Hepatocyte (in vitro differentiated cells): ENCODE results near the gene PRKCA. TPM values are rescaled to one million over a fixed set of nuclear protein-coding genes. Genes with fewer than 3 reads are reported as not detected.

Experiments
- DNase-seq: peaks from one replicate; pipeline ENCODE4 v3.0.0-alpha.2; 2016; ENCODE audit warnings: low spot score
- H2AFZ ChIP-seq: fragments of 200-600 bp; sonication (generic); 2 replicates; pipeline ENCODE4 v1.6.0; 2016; ENCODE audit warnings: antibody characterized with exemption, mild to moderate bottlenecking
- H3K27ac ChIP-seq: fragments of 200-600 bp; sonication (generic); 2 replicates; pipeline ENCODE4 v1.5.1; 2016; ENCODE audit warnings: mild to moderate bottlenecking
- H3K27me3 ChIP-seq: fragments of 200-600 bp; sonication (generic); 2 replicates; pipeline ENCODE4 v1.6.1; 2016
- H3K36me3 ChIP-seq: fragments of 200-600 bp; sonication (generic); replicated peaks from 2 replicates; pipeline ENCODE4 v1.5.1; 2016; ENCODE audit warnings: low read depth; ENCODE audit not compliant: insufficient read depth
- H3K4me1 ChIP-seq: fragments of 200-600 bp; sonication (generic); 2 replicates; pipeline ENCODE4 v1.5.1; 2016; ENCODE audit warnings: mild to moderate bottlenecking, moderate library complexity; ENCODE audit not compliant: insufficient read depth
- H3K4me2 ChIP-seq: fragments of 200-600 bp; sonication (generic); 2 replicates; pipeline ENCODE4 v1.6.0; 2016
- H3K4me3 ChIP-seq: fragments of 200-600 bp; sonication (generic); 2 replicates; pipeline ENCODE4 v1.5.1; 2016; ENCODE audit warnings: mild to moderate bottlenecking
- H3K79me2 ChIP-seq: fragments of 200-600 bp; sonication (generic); 2 replicates; pipeline ENCODE4 v1.6.0; 2017; ENCODE audit warnings: mild to moderate bottlenecking
- H3K9me2 ChIP-seq: fragments of 200-600 bp; sonication (generic); replicated peaks from 2 replicates; pipeline ENCODE4 v1.6.0; 2017; ENCODE audit warnings: mild to moderate bottlenecking; ENCODE audit not compliant: insufficient read depth
- H3K9me3 ChIP-seq: fragments of 200-600 bp; sonication (generic); 2 replicates; pipeline ENCODE4 v1.5.1; 2016; ENCODE audit warnings: low read depth, mild to moderate bottlenecking
- H4K20me1 ChIP-seq: fragments of 200-600 bp; sonication (generic); 2 replicates; pipeline ENCODE4 v1.6.0; 2016; ENCODE audit warnings: mild to moderate bottlenecking; ENCODE audit not compliant: insufficient read depth, poor library complexity, severe bottlenecking
- EZH2 ChIP-seq: fragments of 200-600 bp; sonication (generic); IDR thresholded peaks from 2 replicates; pipeline ENCODE4 v1.6.1; 2016; ENCODE audit warnings: antibody characterized with exemption, mild to moderate bottlenecking, borderline replicate concordance
- EZH2phosphoT487 ChIP-seq: fragments of 200-600 bp; sonication (generic); IDR thresholded peaks from one replicate; pipeline ENCODE4 v1.6.1; 2018; ENCODE audit warnings: antibody characterized with exemption, mild to moderate bottlenecking, low read depth, moderate library complexity; ENCODE audit not compliant: unreplicated experiment, severe bottlenecking
- WGBS: methylation state at CpG from one replicate; pipeline ENCODE4 v1.1.6; 2016; ENCODE audit warnings: low lambda C conversion rate; ENCODE audit errors: missing lambda C conversion rate; 5-methylcytosine and 5-hydroxymethylcytosine counted together
- polyA plus RNA-seq: library from polyadenylated mRNA; unstranded; fragments of >200 nt; fragmentation: Nextera tagmentation; extraction: Ambion mirVana; gene quantifications from 2 replicates; pipeline ENCODE4 v1.2.1, GENCODE V29; 2016
- total RNA-seq: library from RNA; depleted of rRNA; stranded (reverse); fragments of >200 nt; gene quantifications from 2 replicates; pipeline ENCODE4 v1.2.3, GENCODE V29; 2014
- TF ChIP-seq, protein P1 (sequence below): fragments of 200-600 bp; sonication (generic); IDR thresholded peaks from 2 replicates; pipeline ENCODE4 v1.5.1; 2016; ENCODE audit warnings: antibody characterized with exemption, mild to moderate bottlenecking; ENCODE audit not compliant: poor library complexity

Gene PRKCA
- total and polyA plus RNA-seq, 2 experiments from 2014 or later: 5.9 to 18.5 TPM

- Histone ChIP-seq H4K20me1 (no peaks in the 10 kb centered on the region), H3K79me2 (no peaks in the 10 kb centered on the region), H3K9me2 (no peaks in the 10 kb centered on the region), H3K9me3 (no peaks in the 10 kb centered on the region), H3K4me1 (peaks cover 8% of the 10 kb centered on the region), H3K4me3 (no peak overlapping the region), H3K27me3 (no peaks in the 10 kb centered on the region), H2AFZ (no peak overlapping the region), H3K36me3 (no peaks in the 10 kb centered on the region), H3K4me2 (no peak overlapping the region), H3K27ac (no peak overlapping the region)
- no peak for TF ChIP-seq EZH2
- TF ChIP-seq, protein P1, sequence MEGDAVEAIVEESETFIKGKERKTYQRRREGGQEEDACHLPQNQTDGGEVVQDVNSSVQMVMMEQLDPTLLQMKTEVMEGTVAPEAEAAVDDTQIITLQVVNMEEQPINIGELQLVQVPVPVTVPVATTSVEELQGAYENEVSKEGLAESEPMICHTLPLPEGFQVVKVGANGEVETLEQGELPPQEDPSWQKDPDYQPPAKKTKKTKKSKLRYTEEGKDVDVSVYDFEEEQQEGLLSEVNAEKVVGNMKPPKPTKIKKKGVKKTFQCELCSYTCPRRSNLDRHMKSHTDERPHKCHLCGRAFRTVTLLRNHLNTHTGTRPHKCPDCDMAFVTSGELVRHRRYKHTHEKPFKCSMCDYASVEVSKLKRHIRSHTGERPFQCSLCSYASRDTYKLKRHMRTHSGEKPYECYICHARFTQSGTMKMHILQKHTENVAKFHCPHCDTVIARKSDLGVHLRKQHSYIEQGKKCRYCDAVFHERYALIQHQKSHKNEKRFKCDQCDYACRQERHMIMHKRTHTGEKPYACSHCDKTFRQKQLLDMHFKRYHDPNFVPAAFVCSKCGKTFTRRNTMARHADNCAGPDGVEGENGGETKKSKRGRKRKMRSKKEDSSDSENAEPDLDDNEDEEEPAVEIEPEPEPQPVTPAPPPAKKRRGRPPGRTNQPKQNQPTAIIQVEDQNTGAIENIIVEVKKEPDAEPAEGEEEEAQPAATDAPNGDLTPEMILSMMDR: no peak
- WGBS: 80% methylated on average over 11 of the region's 11 CpGs
- DNase-seq: no peak
These were observed 377.5 kb downstream of the PRKCA start for GRCh38 chr17:66679631-66680517.

DNA sequence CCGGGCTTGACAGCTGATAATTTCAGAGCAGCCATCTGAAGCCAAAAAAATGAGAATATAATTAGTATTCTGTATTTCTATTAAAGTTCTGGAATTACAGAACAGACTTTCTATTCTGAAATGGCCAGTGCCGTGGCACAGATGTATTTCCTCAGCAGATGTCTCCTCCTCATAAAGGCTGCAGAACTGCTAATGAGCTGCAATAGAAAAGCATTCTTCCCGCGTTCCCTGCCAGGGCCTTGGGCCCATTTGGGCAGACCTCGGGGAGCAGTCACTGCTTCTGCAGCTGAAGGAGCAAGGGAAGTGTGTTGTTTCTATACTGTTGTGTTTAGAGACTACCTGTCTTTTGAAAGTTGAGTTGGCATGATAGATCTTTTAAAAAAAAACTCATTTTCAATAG lies 379.9 kb downstream of the PRKCA start:
- Histone ChIP-seq H3K4me2 (no peak overlapping the region), H2AFZ (no peak overlapping the region), H3K27me3 (no peaks in the 10 kb centered on the region), H3K9me2 (no peaks in the 10 kb centered on the region), H3K9me3 (no peaks in the 10 kb centered on the region), H3K4me1 (peaks cover 8% of the 10 kb centered on the region), H3K27ac (no peak overlapping the region), H3K79me2 (no peaks in the 10 kb centered on the region), H3K4me3 (no peak overlapping the region), H4K20me1 (no peaks in the 10 kb centered on the region), H3K36me3 (no peaks in the 10 kb centered on the region)
- DNase-seq: no peak
- WGBS: 92% methylated on average over 5 of the region's 5 CpGs
- TF ChIP-seq, protein P1: no peak
- no peak for TF ChIP-seq EZH2phosphoT487

- Histone ChIP-seq H2AFZ (no peak overlapping the region), H3K9me2 (no peaks in the 10 kb centered on the region), H3K4me2 (peak overlapping the region; percentile 12), H3K27me3 (no peaks in the 10 kb centered on the region), H3K9me3 (no peaks in the 10 kb centered on the region), H4K20me1 (no peaks in the 10 kb centered on the region), H3K27ac (peak overlapping the region; percentile 68), H3K4me1 (peaks cover 8% of the 10 kb centered on the region), H3K4me3 (no peak overlapping the region), H3K79me2 (no peaks in the 10 kb centered on the region), H3K36me3 (no peaks in the 10 kb centered on the region)
- WGBS: 61% methylated on average over 2 of the region's 2 CpGs
- DNase-seq: peak; percentile 16
- TF ChIP-seq, protein P1: no peak
- TF ChIP-seq EZH2 (no peak), EZH2phosphoT487 (no peak)
These were observed 381.8 kb downstream of the PRKCA start for GRCh38 chr17:66684261-66684660.
